ENCODE data around the gene RPL38.

- TF ChIP-seq CTCF (IDR thresholded peaks at IDR 0.05; ENCODE audit: insufficient read depth, low read length) (no peak), GABPA (IDR thresholded peaks at IDR 0.05; ENCODE audit: low read depth) (no peak)
These were observed 23.1 kb upstream of the RPL38 start for GRCh38 chr17:74180336-74180735.

Measured in HL-60 (cell line).